Measurements from ENCODE around the gene ITPKB. TPM values are rescaled to one million over a fixed set of nuclear protein-coding genes. Genes with fewer than 3 reads are reported as not detected.
A peak's percentile ranks its signal among the peaks of the same experiment; 100 is the strongest.
"Not testable (repeated sequence)": the region's sequence is repeated elsewhere in the genome, so short reads cannot be mapped to it uniquely, and the experiment has no call there.

The ITPKB gene
- total and polyA plus RNA-seq, 4 donors, result 2.1 to 31.8 (median 11.7) TPM

DNA sequence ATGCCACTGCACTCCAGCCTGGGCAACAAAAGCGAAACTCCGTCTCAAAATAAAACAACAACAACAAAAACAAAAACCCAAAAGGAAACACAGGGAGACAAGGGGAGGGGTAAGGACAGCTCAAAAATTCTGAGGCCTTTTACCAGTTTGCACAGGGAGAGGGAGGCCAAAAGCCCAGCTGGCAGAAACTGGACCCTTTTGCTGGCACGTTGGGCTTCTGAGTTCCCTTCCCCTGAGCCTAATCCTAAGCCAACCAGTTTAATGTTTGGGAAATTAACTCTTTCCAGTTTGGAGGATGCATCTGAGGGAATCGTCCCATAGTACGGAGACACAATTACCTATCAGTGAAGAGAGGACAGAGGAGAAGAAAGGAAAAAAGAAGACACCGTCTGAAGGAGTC is 127.1 kb downstream of the ITPKB start:
- not testable (repeated sequence) for H3K27ac ChIP-seq (ENCODE audit: low read depth in 1 of 2, low read length in 2 of 2); H3K4me3 ChIP-seq (ENCODE audit: low read length in 2 of 2); H3K9me3 ChIP-seq (ENCODE audit: control insufficient read depth, low read length); H3K27me3 ChIP-seq (ENCODE audit: control insufficient read depth in 1 of 2, insufficient read depth in 2 of 2, low read length in 1 of 2); ATAC-seq (ENCODE audit: low FRiP score); H3K36me3 ChIP-seq (ENCODE audit: control insufficient read depth in 1 of 2, insufficient read depth in 2 of 2, low read length in 1 of 2); H3K4me1 ChIP-seq (ENCODE audit: control insufficient read depth in 1 of 2, insufficient read depth in 2 of 2, low read length in 2 of 2)
- WGBS, 2 donors, result 74 to 75% methylated on average over 6 of the region's 6 CpGs
- intact Hi-C loops (cut with DNase I), result loop anchor here in 1 of 2 donors (2.0 kb wide), 1 partner anchor 65 kb away; no protein-coding TSS in a partner anchor
- DNase-seq, result peak in 1 of 2 donors; percentile 19

DNA sequence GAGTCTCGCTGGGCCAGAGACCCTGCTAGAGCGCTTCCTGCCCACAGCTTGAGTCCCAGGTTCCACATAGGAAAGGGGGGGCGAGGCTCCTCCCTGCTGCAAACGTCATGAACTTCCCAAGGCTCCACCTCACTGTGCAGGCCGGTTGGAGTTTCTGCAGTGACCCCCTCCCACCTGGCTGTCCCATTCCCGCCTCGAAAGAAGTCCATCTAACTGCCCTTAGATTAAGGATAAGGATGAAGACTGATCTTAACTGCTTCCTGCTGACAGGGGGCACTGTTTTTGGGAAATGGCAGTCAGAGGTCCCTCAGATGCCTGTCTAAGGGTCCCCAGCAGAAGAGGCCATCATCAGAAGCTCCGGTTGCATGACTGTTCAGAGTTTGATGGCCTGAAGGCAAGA is 127.8 kb downstream of the ITPKB start:
- intact Hi-C loops (cut with DNase I), result loop anchor here in 1 of 2 donors (2.0 kb wide), 1 partner anchor 64 kb away; no protein-coding TSS in a partner anchor
- DNase-seq, result peak in 1 of 2 donors; percentile 13
- 48 to 60% methylated on average over 8 of the region's 8 CpGs for WGBS, 2 donors

DNA sequence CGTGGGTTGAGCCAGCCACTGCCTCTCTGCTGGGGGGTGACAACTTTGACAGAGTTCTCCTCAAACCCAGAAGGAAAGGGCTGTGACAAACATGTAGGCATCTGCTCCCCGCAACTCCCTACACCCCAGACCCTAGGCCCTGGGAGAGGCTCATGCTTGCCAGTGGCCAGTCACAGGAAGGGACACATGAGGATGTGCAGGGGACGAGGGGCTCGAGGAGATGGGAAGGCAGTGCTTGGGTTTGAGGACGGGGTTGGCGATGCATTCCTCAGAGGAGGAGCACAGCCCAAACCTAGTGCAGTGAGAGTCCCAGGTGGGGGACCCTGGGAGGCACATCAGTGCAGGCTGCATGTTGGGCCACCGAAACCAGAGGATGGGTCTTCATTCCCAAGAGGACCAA is 128.4 kb downstream of the ITPKB start:
- H3K27me3 ChIP-seq (ENCODE audit: control insufficient read depth in 1 of 2, insufficient read depth in 2 of 2, low read length in 1 of 2), result no peaks in the 10 kb centered on the region
- 87 to 88% methylated on average over 7 of the region's 7 CpGs for WGBS, 2 donors
- peak in 1 of 2 donors; percentile 58 for DNase-seq
- H3K9me3 ChIP-seq (ENCODE audit: control insufficient read depth, low read length), result no peaks in the 10 kb centered on the region
- H3K4me1 ChIP-seq (ENCODE audit: control insufficient read depth in 1 of 2, insufficient read depth in 2 of 2, low read length in 2 of 2), result no peaks in the 10 kb centered on the region
- H3K36me3 ChIP-seq (ENCODE audit: control insufficient read depth in 1 of 2, insufficient read depth in 2 of 2, low read length in 1 of 2), result no peaks in the 10 kb centered on the region
- H3K27ac ChIP-seq (ENCODE audit: low read depth in 1 of 2, low read length in 2 of 2), result no peak overlapping the region
- no peak for ATAC-seq (ENCODE audit: low FRiP score)
- H3K4me3 ChIP-seq (ENCODE audit: low read length in 2 of 2), result no peak overlapping the region
- intact Hi-C loops (cut with DNase I), result loop anchor here in 1 of 2 donors (2.0 kb wide), 1 partner anchor 64 kb away; no protein-coding TSS in a partner anchor

More for the DNA sequence above, 127.8 kb downstream of the ITPKB start:
- H3K4me3 ChIP-seq (ENCODE audit: low read length in 2 of 2), result no peak overlapping the region
- H3K36me3 ChIP-seq (ENCODE audit: control insufficient read depth in 1 of 2, insufficient read depth in 2 of 2, low read length in 1 of 2), result no peaks in the 10 kb centered on the region
- H3K27me3 ChIP-seq (ENCODE audit: control insufficient read depth in 1 of 2, insufficient read depth in 2 of 2, low read length in 1 of 2), result no peaks in the 10 kb centered on the region
- no peak for ATAC-seq (ENCODE audit: low FRiP score)
- H3K4me1 ChIP-seq (ENCODE audit: control insufficient read depth in 1 of 2, insufficient read depth in 2 of 2, low read length in 2 of 2), result no peaks in the 10 kb centered on the region
- H3K9me3 ChIP-seq (ENCODE audit: control insufficient read depth, low read length), result no peaks in the 10 kb centered on the region
- H3K27ac ChIP-seq (ENCODE audit: low read depth in 1 of 2, low read length in 2 of 2), result no peak overlapping the region

DNA sequence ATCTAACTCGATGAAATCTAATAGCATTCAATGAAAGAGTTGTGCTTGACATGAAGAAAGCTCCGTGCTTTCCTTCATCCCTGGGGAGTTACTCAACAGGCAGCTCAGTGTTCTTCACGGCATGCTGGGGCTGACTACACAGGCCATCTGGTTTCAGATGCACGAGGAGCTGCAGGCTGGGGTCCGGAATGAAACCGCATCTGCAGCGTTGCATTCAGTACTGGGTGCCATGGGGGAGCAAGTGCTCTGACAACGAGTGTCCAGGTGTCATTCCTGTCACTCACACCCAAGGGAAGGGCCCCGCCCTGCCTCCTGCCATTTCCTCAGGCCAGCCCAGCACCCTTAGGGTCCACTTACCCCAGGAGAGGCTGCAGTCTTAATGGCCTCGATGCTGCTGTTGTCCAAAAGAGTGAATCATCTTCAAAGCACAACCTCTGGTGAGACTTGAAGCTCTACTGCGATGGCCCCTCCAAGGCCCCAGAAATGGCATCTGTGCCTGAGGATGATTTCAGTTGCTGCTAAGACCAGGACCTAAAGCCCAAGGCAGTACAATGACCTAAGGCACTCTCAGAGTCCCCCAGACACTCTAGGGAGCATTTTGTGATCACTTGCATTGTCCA is 129.1 kb downstream of the ITPKB start:
- intact Hi-C loops (cut with DNase I), result loop anchor here (2.0 to 10.0 kb wide), 2 partner anchors 63 to 185 kb away; no protein-coding TSS in a partner anchor
- H3K27me3 ChIP-seq (ENCODE audit: control insufficient read depth in 1 of 2, insufficient read depth in 2 of 2, low read length in 1 of 2), result no peaks in the 10 kb centered on the region
- H3K36me3 ChIP-seq (ENCODE audit: control insufficient read depth in 1 of 2, insufficient read depth in 2 of 2, low read length in 1 of 2), result no peaks in the 10 kb centered on the region
- DNase-seq (peak in 1 of 2 donors; percentile 59), ATAC-seq (ENCODE audit: low FRiP score) (no peak)
- no peak overlapping the region for H3K27ac ChIP-seq (ENCODE audit: low read depth in 1 of 2, low read length in 2 of 2)
- WGBS, 2 donors, result 85% methylated on average over 11 of the region's 11 CpGs
- no peaks in the 10 kb centered on the region for H3K4me1 ChIP-seq (ENCODE audit: control insufficient read depth in 1 of 2, insufficient read depth in 2 of 2, low read length in 2 of 2)
- no peaks in the 10 kb centered on the region for H3K9me3 ChIP-seq (ENCODE audit: control insufficient read depth, low read length)
- no peak overlapping the region for H3K4me3 ChIP-seq (ENCODE audit: low read length in 2 of 2)

DNA sequence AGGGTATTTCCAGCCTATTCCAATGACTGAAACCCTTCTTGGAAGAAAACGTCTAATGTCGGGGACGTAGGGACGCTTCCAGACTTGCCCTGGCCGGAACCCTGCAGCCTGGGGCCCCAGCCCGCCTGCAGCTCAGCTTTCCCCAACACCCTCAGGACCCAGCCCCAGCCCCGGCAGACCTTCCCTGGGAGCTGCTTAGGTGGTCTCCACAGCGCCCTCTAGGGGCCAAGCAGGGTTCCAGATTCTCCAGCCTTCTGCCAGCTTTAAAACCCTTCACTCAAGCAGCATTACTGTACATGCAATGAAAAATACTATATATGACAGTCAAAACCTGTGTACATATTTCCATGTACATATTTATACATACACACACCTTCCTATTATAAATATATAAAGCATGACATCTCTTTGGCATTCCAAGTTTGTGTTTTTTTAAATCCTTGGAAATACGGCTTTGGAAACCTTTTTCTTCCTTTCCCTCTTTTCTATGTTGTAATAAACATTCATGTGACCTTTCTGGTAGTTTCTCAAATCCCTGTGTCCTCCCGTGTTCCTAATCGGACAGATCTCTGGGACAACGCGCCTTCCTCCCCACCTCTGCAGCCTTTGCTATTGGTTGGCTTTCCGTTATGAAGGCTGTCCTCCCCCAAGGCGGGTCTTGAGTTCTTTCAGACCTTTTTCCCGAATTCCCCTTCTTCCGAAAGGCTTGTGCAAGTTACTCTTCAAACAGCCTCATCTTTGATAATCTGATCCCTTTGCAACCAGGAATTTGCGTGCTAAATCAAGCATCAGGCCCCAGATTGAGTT is 130.2 kb downstream of the ITPKB start:
- Histone ChIP-seq H3K36me3 (ENCODE audit: control insufficient read depth in 1 of 2, insufficient read depth in 2 of 2, low read length in 1 of 2) (no peaks in the 10 kb centered on the region), H3K27me3 (ENCODE audit: control insufficient read depth in 1 of 2, insufficient read depth in 2 of 2, low read length in 1 of 2) (no peaks in the 10 kb centered on the region), H3K4me3 (ENCODE audit: low read length in 2 of 2) (no peak overlapping the region), H3K9me3 (ENCODE audit: control insufficient read depth, low read length) (no peaks in the 10 kb centered on the region), H3K4me1 (ENCODE audit: control insufficient read depth in 1 of 2, insufficient read depth in 2 of 2, low read length in 2 of 2) (no peaks in the 10 kb centered on the region), H3K27ac (ENCODE audit: low read depth in 1 of 2, low read length in 2 of 2) (no peak overlapping the region)
- intact Hi-C loops (cut with DNase I), result loop anchor here (2.0 to 10.0 kb wide), 2 partner anchors 62 to 184 kb away; no protein-coding TSS in a partner anchor
- ATAC-seq (ENCODE audit: low FRiP score) (peak; percentile 66), DNase-seq (peak; percentile 74 to 87)
- 65 to 67% methylated on average over 18 of the region's 18 CpGs for WGBS, 2 donors

DNA sequence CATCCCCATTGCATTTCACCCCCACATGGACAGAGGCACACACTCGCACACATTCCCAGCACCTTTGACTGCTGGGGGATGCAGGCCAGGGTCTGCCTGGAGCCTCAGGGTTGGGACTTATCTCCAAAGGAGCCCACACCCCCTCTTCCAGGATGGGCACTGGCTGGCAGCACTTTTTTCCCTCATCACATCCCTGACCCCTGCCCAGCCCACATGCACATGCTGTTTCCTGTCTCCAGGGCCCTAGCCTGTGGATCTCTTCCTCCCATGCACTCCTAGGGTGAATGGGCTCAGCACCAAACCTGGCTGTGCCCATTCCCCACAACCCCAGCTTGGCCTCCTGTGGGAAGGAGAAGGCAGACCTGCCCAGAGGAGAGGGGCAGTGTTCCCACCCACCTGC is 131.3 kb downstream of the ITPKB start:
- no peak for ATAC-seq (ENCODE audit: low FRiP score)
- Histone ChIP-seq H3K9me3 (ENCODE audit: control insufficient read depth, low read length) (no peaks in the 10 kb centered on the region), H3K4me3 (ENCODE audit: low read length in 2 of 2) (no peak overlapping the region), H3K27me3 (ENCODE audit: control insufficient read depth in 1 of 2, insufficient read depth in 2 of 2, low read length in 1 of 2) (no peaks in the 10 kb centered on the region), H3K27ac (ENCODE audit: low read depth in 1 of 2, low read length in 2 of 2) (no peak overlapping the region), H3K36me3 (ENCODE audit: control insufficient read depth in 1 of 2, insufficient read depth in 2 of 2, low read length in 1 of 2) (no peaks in the 10 kb centered on the region), H3K4me1 (ENCODE audit: control insufficient read depth in 1 of 2, insufficient read depth in 2 of 2, low read length in 2 of 2) (no peaks in the 10 kb centered on the region)
- WGBS, 2 donors, result 95 to 100% methylated on average over 1 of the region's 1 CpG
- DNase-seq, result peak in 1 of 2 donors; percentile 42
- intact Hi-C loops (cut with DNase I), result loop anchor here (2.0 to 10.0 kb wide), 2 partner anchors 61 to 183 kb away; no protein-coding TSS in a partner anchor

DNA sequence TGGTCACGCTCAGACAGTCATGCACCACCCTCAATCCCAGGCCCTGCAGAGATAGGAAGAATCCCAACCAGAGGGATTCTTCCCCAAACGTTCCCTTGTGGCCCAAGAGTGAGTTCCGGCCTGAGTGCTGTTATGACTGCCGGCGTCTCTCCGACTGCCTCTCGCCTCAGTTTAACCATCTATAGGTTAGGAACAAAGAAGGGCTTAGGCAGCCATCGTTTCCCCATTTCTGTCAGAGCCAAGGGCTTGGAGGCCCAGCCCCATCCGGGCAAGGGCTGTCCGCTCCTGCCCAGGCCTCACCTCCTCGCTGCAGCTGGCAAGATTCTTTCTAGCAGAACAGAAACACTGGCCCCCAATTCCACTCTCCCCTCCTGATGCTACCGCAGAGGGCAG is 131.8 kb downstream of the ITPKB start:
- ATAC-seq (ENCODE audit: low FRiP score) (no peak), DNase-seq (peak in 1 of 2 donors; percentile 51)
- H3K4me3 ChIP-seq (ENCODE audit: low read length in 2 of 2), result no peak overlapping the region
- H3K36me3 ChIP-seq (ENCODE audit: control insufficient read depth in 1 of 2, insufficient read depth in 2 of 2, low read length in 1 of 2), result no peaks in the 10 kb centered on the region
- intact Hi-C loops (cut with DNase I), result loop anchor here in 1 of 2 donors (10.0 kb wide), 1 partner anchor 182 kb away; no protein-coding TSS in a partner anchor
- H3K4me1 ChIP-seq (ENCODE audit: control insufficient read depth in 1 of 2, insufficient read depth in 2 of 2, low read length in 2 of 2), result no peaks in the 10 kb centered on the region
- H3K27ac ChIP-seq (ENCODE audit: low read depth in 1 of 2, low read length in 2 of 2), result no peak overlapping the region
- WGBS, 2 donors, result 94 to 95% methylated on average over 12 of the region's 12 CpGs
- no peaks in the 10 kb centered on the region for H3K27me3 ChIP-seq (ENCODE audit: control insufficient read depth in 1 of 2, insufficient read depth in 2 of 2, low read length in 1 of 2)
- H3K9me3 ChIP-seq (ENCODE audit: control insufficient read depth, low read length), result no peaks in the 10 kb centered on the region

DNA sequence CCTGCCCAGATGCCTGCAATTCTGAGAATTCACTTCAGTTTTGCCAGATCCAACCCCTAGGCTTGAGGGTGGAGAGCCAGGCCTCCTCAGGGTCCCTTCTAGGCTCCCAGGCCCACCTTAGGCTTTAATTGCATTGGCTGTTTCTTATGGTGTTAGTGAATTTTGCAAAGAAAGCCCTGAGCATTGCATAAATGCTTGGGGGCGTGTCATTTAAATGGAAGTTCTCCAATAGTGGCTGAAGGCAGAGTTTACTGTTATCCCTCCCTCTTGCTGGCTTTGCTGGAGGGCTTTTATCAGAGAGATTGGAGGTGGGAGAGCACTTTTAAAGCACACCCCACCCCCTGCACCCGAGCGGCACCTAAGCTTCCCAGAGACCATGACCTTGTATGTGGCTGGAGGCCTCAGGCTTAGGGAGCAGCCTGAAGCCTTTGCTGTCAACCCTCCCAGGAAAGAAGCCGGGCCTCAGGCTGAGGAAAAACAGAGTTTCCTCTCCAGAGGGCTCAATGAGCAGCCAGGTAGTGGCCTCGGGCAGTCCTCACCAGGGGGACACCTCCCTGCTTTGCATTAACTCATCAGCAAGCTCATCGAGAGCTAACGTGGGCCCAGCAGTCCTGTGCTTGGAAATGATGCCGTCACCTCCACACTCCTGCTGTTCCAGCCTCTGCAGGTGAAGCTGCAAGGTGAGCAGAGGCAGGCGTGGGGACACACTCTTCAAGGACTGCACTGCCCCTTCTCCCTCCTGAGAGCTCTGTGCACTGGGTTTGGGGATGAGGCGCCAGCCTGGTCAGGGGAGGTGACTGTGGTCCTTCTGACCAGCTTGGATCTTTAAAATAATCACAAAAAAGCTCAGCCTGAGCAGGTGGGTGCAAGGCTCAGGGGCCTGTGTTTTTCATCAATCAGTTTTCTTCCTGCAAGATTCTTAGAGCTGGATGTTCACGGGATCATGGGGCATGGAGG is 132.5 kb downstream of the ITPKB start:
- no peaks in the 10 kb centered on the region for H3K4me1 ChIP-seq (ENCODE audit: control insufficient read depth in 1 of 2, insufficient read depth in 2 of 2, low read length in 2 of 2)
- H3K4me3 ChIP-seq (ENCODE audit: low read length in 2 of 2), result no peak overlapping the region
- no peaks in the 10 kb centered on the region for H3K9me3 ChIP-seq (ENCODE audit: control insufficient read depth, low read length)
- 83 to 88% methylated on average over 11 of the region's 11 CpGs for WGBS, 2 donors
- H3K36me3 ChIP-seq (ENCODE audit: control insufficient read depth in 1 of 2, insufficient read depth in 2 of 2, low read length in 1 of 2), result no peaks in the 10 kb centered on the region
- ATAC-seq (ENCODE audit: low FRiP score) (no peak), DNase-seq (peak in 1 of 2 donors; percentile 41)
- intact Hi-C loops (cut with DNase I), result loop anchor here in 1 of 2 donors (10.0 kb wide), 1 partner anchor 182 kb away; no protein-coding TSS in a partner anchor
- no peaks in the 10 kb centered on the region for H3K27me3 ChIP-seq (ENCODE audit: control insufficient read depth in 1 of 2, insufficient read depth in 2 of 2, low read length in 1 of 2)
- H3K27ac ChIP-seq (ENCODE audit: low read depth in 1 of 2, low read length in 2 of 2), result no peak overlapping the region
